ENCODE data around the gene AGO3.
A peak's percentile ranks its signal among the peaks of the same experiment; 100 is the strongest.

Gene AGO3

DNA sequence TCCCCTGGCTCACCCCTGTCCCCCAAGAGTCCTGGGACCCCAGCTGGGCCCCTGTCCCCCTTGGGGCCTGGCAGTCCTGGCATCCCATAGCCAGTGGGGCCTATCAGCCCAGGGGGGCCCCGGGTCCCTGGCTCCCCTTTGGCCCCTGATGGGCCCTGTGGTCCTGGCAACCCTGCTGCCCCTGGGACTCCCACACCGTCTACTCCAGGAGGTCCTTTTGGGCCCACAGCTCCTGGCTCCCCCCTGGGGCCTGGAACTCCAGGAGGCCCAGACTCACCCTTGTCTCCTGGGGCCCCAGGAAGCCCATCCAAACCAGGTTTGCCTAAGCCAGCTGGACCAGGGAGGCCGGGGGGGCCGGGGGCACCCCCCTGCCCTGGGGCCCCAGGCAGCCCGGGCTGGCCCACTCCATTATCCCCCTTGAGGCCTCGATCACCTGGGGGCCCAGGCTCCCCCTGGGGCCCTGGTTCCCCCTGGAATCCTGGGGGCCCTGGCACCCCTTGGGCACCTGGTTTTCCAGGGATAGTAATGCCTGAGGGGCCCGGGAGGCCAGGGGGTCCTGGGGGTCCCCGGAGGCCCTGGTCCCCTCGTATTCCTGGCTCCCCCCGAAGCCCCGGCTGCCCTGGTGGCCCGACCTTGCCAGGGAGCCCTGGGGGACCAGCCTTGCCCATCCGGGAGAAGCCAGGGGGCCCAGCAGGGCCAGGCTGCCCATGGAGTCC lies 167.9 kb downstream of the AGO3 start:
- DNase-seq: no peak

GRCh38 chr1:36099681-36100341 lies 168.9 kb downstream of the AGO3 start:
- peak; percentile 71 for DNase-seq

- no peak for DNase-seq
These were observed 169.5 kb downstream of the AGO3 start for GRCh38 chr1:36100376-36100775.

DNA sequence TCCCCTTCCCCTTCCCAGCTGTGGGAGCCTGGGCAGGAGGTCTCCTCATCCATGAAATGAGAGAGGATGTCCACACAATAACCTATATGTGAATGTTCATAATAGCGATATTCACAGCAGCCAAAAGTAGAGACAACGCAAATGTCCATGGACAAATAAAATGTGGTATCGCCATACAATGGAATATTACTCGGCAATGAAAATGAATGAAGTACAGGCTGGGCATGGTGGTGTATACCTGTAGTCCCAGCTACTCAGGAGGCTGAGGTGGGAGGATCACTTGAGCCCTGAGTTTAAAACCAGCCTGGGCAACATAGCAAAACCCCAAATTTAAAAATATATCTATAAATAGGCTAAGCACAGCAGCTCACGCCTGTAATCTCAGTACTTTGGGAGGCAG lies 170.6 kb downstream of the AGO3 start:
- no peak for DNase-seq

GRCh38 chr1:36106269-36106668 lies 175.4 kb downstream of the AGO3 start:
- DNase-seq: no peak

DNA sequence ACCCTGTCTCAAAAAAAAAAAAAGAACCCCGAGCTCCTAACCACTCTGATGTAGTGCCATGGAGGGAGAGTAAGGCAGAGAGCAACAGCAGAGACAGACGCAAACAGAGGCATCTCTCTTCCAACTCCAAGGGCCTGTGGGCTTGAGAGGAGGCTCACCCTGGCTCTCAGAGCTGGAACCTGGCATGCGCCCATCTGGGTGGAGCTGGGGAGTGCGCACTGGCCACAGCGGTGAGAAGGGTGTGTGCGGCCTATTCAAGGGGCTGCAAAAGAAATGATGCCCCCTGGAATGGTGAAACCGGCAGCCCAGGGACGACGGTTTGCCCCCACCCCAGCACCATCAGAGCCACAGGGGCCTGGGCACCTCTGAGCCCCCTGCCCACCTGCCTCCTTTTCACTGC lies 176.5 kb downstream of the AGO3 start:
- DNase-seq: no peak

GRCh38 chr1:36108314-36108713 lies 177.4 kb downstream of the AGO3 start:
- DNase-seq: peak; percentile 79

- peak; percentile 81 for DNase-seq
These were observed 178.3 kb downstream of the AGO3 start for GRCh38 chr1:36109041-36109679.

DNA sequence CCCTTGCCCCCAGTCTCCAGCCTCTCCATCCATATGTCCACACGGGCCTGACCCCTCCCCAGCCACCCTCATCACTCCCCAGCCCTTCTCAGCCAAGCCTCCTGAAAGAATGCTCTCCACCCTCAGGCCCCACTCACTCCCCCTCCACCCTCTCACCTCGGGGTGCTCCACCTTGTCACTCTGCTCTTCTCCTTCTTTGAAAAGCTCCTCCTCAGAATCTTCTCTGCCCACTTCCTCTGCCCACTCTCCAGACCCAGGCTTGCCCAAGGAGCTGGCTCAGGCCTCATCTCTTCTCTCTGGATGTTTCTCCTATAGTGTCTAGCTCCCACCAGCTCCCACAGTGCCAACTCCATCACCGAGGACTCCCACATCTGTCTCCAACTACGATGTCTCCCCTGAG lies 180.2 kb downstream of the AGO3 start:
- DNase-seq: no peak

- no peak for DNase-seq
These were observed 181.9 kb downstream of the AGO3 start for GRCh38 chr1:36112823-36113222.

GRCh38 chr1:36114371-36114770 lies 183.5 kb downstream of the AGO3 start:
- no peak for DNase-seq

GRCh38 chr1:36115200-36115669 lies 184.3 kb downstream of the AGO3 start:
- peak; percentile 81 for DNase-seq

DNA sequence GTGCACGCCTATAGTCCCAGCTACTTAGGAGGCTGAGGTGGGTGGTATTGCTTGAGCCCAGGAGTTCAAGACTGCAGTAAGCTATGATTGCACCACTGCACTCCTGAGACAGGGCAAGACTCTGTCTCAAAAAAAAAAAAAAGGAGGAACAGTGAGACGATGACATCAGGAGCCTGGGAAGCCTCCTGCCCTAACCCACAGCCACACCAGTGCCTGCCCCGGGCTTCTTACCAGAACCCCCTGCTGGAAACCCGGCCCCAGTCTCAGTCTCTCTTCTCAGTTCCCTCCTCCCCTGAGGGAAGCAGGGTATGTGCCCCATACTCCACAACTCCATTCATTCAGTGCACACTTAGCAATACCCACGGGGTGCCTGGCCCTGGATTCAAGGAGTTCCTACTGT lies 185.0 kb downstream of the AGO3 start:
- peak; percentile 48 for DNase-seq

- no peak for DNase-seq
These were observed 186.0 kb downstream of the AGO3 start for GRCh38 chr1:36116901-36117300.

DNA sequence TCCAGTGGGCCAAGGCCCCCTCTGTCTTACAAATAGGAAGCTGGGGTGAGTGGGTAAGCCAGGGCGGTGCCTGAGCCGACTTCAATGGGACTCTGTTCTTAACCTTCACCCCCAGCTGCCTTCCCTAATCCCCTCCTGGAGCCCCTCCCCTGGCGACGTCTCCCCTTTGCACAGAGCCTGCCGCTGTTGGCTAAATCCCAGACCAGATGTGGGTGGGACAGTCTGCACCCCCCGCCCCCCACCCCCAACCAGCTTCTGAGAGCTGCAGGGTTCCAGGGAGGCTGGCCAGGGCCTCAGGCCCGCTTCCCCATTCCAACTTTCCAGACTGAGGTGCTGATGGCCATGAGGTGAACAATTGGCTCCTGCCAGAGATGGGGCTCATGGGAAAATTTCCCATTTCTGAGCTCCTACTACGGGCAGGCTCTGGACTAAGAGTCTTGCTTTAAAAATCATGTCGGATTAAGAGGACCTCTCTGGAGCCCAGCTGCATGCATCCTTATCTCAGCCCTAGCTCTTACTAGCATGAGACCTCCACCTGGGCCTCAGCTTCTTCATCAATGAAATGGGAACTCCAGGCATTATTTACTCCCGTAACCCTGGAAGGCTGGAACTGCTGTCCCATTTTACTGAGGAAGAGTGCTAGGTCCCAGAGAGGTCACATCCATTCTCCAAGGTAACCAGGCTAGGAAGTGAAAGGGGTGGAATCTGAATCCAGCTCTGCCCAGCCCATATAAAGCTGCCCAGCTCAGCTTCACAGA lies 187.7 kb downstream of the AGO3 start:
- DNase-seq: no peak

DNA sequence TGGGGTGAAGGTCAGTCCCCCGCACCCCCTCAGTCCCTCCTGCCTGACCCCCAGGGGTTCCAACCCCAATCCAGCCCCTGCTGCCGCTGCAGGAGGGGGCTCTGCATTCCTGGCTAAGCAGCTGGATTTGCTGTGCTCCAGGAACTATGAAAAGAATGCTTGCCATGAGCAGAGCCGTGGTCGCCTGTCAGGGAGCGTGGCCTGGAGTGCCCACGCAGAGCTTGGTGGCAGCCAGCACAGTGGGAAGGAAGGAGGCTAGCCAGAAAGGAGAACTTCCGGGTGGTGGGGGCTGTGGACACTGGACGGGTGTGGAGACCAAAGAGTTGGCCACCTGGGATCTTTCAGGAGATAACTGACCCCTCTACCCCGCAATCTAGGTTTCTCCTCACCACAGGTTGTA lies 188.6 kb downstream of the AGO3 start:
- DNase-seq: no peak
